ENCODE data around the gene CTNNA2. TPM values are rescaled to one million over a fixed set of nuclear protein-coding genes. Genes with fewer than 3 reads are reported as not detected.
A peak's percentile ranks its signal among the peaks of the same experiment; 100 is the strongest.

Gene CTNNA2
- total RNA-seq, 1 donor from 2014 or later: not detected

GRCh38 chr2:80545420-80546210 lies 1032.8 kb downstream of the CTNNA2 start:
- intact Hi-C loops (cut with DNase I): no loop called here
- no peak for ATAC-seq
- no peak for DNase-seq (ENCODE audit: missing footprints)

DNA sequence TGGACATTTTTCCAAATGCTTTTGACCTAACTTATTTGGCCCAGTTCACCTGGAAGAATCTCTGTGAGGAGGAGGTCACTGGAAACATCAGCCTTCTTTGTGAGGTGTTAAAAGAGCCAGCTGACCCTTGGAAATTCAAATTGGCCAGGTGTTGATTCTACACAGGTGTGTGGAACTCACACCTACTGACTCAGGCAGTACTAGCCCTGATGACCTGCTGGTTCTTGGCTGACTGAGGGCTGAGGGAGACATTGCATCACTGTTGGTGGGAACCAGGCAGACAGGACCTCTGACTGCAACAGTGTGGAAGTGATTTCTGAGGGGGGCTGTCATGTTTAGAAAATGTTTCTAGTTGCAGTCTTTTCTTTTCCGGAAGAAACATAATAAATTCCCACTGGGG lies 1033.9 kb downstream of the CTNNA2 start:
- DNase-seq (ENCODE audit: missing footprints) (no peak), ATAC-seq (no peak)
- intact Hi-C loops (cut with DNase I): no loop called here

DNA sequence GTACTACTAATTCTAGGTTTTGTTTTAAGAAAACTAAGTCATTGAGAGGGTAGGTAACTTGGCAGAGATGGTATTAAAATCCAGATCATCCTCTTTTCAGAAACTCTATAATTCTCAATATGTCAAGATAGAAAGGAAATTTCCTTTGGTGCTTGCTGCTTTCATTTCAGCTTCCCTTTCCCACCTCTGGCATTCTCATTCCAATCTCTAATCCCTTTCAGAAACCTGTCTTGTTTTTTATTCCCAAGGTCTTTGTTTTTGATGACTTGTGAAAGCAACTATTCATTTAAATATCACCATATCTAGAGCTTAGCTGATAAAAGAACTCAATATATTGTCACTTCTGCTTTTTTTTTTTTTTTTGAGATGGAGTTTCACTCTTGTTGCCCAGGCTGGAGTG lies 1034.5 kb downstream of the CTNNA2 start:
- ATAC-seq (no peak), DNase-seq (ENCODE audit: missing footprints) (no peak)
- intact Hi-C loops (cut with DNase I): no loop called here

DNA sequence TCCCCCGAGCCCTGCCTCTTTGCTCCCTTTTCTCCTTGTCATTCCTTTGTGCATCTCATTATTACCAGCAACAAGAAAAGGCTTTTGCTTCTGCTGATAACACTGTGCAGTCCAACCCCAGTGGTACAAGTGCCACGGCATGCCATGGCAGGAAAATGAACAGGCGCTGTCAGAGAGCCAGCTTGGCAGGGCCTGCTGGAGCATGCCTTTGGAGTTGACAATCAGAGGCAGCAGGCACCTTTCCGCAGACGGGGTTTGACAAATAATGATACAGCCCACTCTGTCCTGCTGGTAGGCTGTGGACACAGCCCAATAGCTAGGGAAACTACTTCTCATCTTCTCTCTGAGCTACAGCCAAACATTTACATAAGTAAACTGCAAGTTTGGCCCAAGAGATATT lies 1035.6 kb downstream of the CTNNA2 start:
- ATAC-seq (peak; percentile 96), DNase-seq (ENCODE audit: missing footprints) (peak; percentile 74)
- intact Hi-C loops (cut with DNase I): no loop called here

DNA sequence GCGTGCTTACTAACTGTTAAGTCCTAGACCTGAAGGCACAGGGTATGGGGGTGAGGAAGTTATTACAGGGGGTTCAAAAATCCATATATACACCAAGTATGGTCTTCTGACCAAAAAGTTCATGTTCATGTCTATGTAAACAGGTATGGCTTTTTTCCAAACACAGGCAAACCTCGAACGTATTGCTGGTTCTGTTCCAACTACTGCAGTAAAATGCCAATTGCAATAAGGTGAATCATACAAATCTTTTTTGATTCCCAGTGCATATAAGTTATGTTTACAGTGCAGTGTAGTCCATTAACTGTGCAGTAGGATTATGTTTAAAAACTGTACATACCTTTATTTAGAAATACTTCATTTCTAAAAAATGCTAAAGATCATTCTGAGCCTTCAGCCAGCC lies 1037.0 kb downstream of the CTNNA2 start:
- ATAC-seq (no peak), DNase-seq (ENCODE audit: missing footprints) (no peak)
- intact Hi-C loops (cut with DNase I): no loop called here

DNA sequence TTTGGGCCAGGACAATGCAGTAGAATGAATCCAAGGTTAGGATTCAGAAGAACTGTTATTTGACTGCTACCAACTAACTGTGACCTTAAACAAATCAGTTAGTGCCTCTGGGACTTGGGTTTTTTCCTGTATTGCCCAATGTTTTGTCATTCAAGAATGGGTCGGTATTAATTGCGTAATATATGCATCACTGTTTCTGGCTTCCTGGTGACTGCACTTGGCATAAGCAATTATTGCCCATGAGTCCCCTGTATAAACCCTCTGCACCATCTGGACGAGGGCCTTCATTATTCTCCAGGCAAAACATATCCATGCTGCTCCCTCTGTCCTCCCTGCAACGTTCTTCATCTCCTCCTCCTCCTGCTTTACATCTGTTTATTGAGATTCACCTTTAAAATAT lies 1047.5 kb downstream of the CTNNA2 start:
- intact Hi-C loops (cut with DNase I): no loop called here
- no peak for ATAC-seq
- no peak for DNase-seq (ENCODE audit: missing footprints)

DNA sequence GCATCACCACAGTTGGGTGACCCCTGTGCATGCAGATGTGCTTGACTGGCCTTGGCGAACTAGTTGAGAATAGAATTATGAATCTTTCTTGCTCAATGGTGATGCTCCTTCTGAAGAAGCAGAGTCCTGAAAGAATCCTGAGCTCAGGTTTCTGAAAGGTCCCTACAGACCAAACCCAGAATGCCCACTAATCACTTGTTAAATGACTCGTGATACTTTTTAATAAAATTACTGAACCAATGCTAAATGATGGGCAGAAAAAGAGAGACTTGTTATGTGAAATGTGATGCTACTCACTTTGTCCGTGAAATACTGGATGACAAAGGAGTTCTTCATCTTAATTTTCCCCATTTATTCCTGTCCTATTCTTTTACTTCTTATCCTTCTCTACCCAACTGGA lies 1055.2 kb downstream of the CTNNA2 start:
- no peak for ATAC-seq
- no peak for DNase-seq (ENCODE audit: missing footprints)
- intact Hi-C loops (cut with DNase I): no loop called here

GRCh38 chr2:80573167-80573566 lies 1060.3 kb downstream of the CTNNA2 start:
- DNase-seq (ENCODE audit: missing footprints) (no peak), ATAC-seq (no peak)
- intact Hi-C loops (cut with DNase I): no loop called here

- no peak for ATAC-seq
- intact Hi-C loops (cut with DNase I): no loop called here
- DNase-seq (ENCODE audit: missing footprints): no peak
These were observed 1061.1 kb downstream of the CTNNA2 start for GRCh38 chr2:80573950-80574349.

- DNase-seq (ENCODE audit: missing footprints) (no peak), ATAC-seq (no peak)
- intact Hi-C loops (cut with DNase I): no loop called here
These were observed 1066.9 kb downstream of the CTNNA2 start for GRCh38 chr2:80579756-80580155.

- intact Hi-C loops (cut with DNase I): no loop called here
- no peak for ATAC-seq
These were observed 1078.4 kb downstream of the CTNNA2 start for GRCh38 chr2:80591233-80591632.

GRCh38 chr2:80592106-80592505 lies 1079.3 kb downstream of the CTNNA2 start:
- intact Hi-C loops (cut with DNase I): no loop called here
- DNase-seq (ENCODE audit: missing footprints) (no peak), ATAC-seq (no peak)

More at GRCh38 chr2:80591233-80591632, 1078.4 kb downstream of the CTNNA2 start:
- no peak for DNase-seq (ENCODE audit: missing footprints)

DNA sequence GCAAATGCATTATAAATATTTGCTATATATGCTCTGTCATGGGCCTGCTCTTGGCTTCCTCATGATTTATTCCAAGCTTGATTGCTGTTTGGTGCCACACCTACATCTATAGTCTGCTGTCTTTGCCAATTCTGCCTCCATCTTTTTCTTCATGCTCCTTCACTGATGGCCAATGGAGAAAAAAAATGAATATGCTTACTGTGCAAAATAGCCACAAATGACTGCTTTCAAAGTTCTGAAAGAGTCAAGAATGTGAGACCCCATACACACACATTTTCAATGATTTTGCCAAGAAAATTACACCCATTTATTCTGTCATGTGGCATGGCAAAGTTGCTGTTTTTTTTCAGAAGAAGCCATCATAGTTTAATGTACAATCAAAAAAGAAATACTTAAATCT lies 1097.3 kb downstream of the CTNNA2 start:
- DNase-seq (ENCODE audit: missing footprints) (no peak), ATAC-seq (no peak)
- intact Hi-C loops (cut with DNase I): no loop called here

DNA sequence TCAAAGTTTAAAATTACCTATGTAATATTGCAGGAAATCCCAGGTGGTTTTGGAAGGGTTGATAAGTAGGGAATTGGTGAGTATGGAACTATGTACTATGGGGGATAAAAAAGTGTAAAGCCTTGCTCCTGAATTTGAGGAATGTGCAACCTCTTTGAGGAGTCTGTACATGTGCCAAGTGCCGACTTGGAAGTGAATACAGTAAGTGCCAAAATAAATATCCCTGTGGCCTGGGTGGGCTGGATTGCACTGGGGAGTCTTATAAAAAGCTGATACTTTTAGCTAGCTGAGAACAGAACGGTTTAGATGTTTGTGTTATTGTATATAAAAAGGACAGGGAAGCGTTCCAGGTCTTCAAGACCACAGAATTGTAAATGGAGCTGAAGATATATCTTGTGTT lies 1108.8 kb downstream of the CTNNA2 start:
- intact Hi-C loops (cut with DNase I): no loop called here
- DNase-seq (ENCODE audit: missing footprints): no peak
- no peak for ATAC-seq

- ATAC-seq: no peak
- DNase-seq (ENCODE audit: missing footprints): no peak
- intact Hi-C loops (cut with DNase I): no loop called here
These were observed 1111.2 kb downstream of the CTNNA2 start for GRCh38 chr2:80624062-80624461.

DNA sequence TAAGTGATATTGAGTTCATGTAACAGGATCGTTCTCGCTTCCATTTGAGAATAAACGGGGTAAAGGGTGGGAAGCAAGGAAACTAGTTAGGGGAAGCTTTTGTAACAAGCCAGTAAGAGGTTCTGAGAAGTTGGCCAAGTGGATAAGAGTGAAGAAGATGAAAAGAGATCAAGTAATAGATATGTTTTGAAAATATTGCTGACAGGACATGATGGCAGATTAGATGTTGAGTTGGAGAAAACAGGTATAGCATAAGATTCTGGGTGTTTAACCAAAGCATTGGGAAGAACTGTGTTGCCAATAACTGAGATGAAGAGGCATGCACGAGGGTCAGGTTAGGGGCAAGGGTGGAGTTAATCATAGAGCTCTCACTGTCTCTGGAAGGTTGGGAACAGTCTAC lies 1121.7 kb downstream of the CTNNA2 start:
- intact Hi-C loops (cut with DNase I): no loop called here
- ATAC-seq (no peak), DNase-seq (ENCODE audit: missing footprints) (no peak)

DNA sequence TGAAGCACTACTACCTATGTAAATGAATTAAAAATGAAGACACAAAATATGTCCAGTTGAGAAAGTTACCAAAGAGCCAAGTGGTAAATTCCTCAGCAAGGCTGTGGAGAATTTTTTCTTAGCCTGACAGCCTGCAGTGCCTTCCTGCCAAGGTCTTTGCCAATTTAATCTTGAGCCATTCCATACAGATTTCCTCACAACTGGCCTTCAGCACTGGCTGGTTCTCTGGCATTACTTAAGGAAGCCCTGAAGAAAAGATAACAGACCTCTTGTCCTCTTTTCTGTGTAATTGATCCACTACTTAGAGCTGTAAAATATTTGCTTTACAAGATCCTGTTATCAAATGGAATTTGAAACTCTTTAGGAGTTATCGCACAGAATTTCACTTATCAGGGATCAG lies 1125.9 kb downstream of the CTNNA2 start:
- ATAC-seq (no peak), DNase-seq (ENCODE audit: missing footprints) (no peak)
- intact Hi-C loops (cut with DNase I): no loop called here

DNA sequence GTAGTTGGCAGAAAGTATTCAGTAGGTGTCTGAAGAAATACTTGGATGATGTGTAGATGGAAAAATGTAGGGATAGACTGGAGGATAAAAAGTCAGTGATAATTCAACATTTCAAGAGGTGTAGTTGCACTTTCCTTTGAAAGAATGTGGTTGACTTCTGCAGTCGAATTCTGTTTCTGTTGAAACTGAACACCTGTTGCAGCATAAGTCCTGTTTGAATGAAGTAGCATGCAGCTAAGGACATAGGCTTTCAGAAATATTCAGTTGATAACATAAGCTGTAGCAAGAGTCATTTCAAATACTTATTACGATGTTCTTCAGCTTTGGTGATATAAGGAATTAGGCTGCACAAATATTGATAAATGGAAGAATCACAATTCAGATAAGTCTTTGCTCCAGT lies 1129.6 kb downstream of the CTNNA2 start:
- DNase-seq (ENCODE audit: missing footprints) (no peak), ATAC-seq (no peak)
- intact Hi-C loops (cut with DNase I): no loop called here

- DNase-seq (ENCODE audit: missing footprints) (no peak), ATAC-seq (no peak)
- intact Hi-C loops (cut with DNase I): no loop called here
These were observed 1130.7 kb downstream of the CTNNA2 start for GRCh38 chr2:80643598-80643997.

DNA sequence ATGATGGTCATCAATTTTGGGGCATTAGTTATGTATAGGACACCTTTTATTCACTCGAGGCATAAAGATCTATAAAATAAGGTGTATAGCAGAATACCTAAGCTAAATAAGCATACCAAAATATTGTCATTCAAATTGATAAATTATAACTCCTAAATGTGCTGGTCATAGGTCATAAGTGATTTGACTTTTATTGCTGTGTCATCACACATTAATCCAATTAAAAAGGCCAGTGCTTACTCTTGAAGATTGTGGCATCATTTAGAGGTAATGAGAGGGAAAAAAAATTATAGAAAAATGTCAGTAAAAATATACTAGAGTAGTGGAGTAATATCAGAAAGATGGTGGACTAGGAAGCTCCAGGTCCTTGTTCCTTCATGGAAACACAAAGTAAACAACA lies 1138.6 kb downstream of the CTNNA2 start:
- DNase-seq (ENCODE audit: missing footprints) (no peak), ATAC-seq (no peak)

GRCh38 chr2:80655265-80655664 lies 1142.4 kb downstream of the CTNNA2 start:
- DNase-seq (ENCODE audit: missing footprints): no peak
- intact Hi-C loops (cut with DNase I): no loop called here
- no peak for ATAC-seq

More for the DNA sequence above, 1138.6 kb downstream of the CTNNA2 start:
- intact Hi-C loops (cut with DNase I): no loop called here
